IPS DF 19.7 (cell line): ENCODE results near the gene TGFBR2.

ENCODE experiments used
- DNase-seq: peaks from one replicate; pipeline ENCODE4 v3.0.0-alpha.2; 2013; ENCODE audit warnings: low read depth, low spot score

Gene TGFBR2

GRCh38 chr3:30692498-30693130 is 86.2 kb downstream of the TGFBR2 start:
- no peak for DNase-seq

GRCh38 chr3:30693470-30694120 is 87.2 kb downstream of the TGFBR2 start:
- peak; percentile 63 for DNase-seq

GRCh38 chr3:30694148-30694547 is 87.7 kb downstream of the TGFBR2 start:
- no peak for DNase-seq

- no peak for DNase-seq
Observed at GRCh38 chr3:30694668-30695067, 88.3 kb downstream of the TGFBR2 start.

- DNase-seq, result peak; percentile 50
Observed at GRCh38 chr3:30695302-30696061, 89.1 kb downstream of the TGFBR2 start.

GRCh38 chr3:30696403-30696819 is 90.0 kb downstream of the TGFBR2 start:
- no peak for DNase-seq

- no peak for DNase-seq
Observed at GRCh38 chr3:30696896-30697295, 90.5 kb downstream of the TGFBR2 start.

- DNase-seq, result no peak
Observed at GRCh38 chr3:30698549-30698948, 92.1 kb downstream of the TGFBR2 start.

- DNase-seq, result no peak
Observed at GRCh38 chr3:30699927-30700326, 93.5 kb downstream of the TGFBR2 start.

- no peak for DNase-seq
Observed at GRCh38 chr3:30700702-30701321, 94.4 kb downstream of the TGFBR2 start.

GRCh38 chr3:30702038-30702827 is 95.8 kb downstream of the TGFBR2 start:
- DNase-seq, result no peak

- no peak for DNase-seq
Observed at GRCh38 chr3:30702828-30703397, 96.5 kb downstream of the TGFBR2 start.

GRCh38 chr3:30704931-30705890 is 98.8 kb downstream of the TGFBR2 start:
- DNase-seq, result no peak

- no peak for DNase-seq
Observed at GRCh38 chr3:30707825-30708224, 101.4 kb downstream of the TGFBR2 start.

GRCh38 chr3:30708472-30708871 is 102.1 kb downstream of the TGFBR2 start:
- DNase-seq, result no peak

- no peak for DNase-seq
Observed at GRCh38 chr3:30710017-30710416, 103.6 kb downstream of the TGFBR2 start.

- no peak for DNase-seq
Observed at GRCh38 chr3:30711151-30711550, 104.8 kb downstream of the TGFBR2 start.

- no peak for DNase-seq
Observed at GRCh38 chr3:30711867-30712266, 105.5 kb downstream of the TGFBR2 start.

- DNase-seq, result no peak
Observed at GRCh38 chr3:30712991-30713390, 106.6 kb downstream of the TGFBR2 start.
